ENCODE results near the gene C1orf116.

- no peak for TF ChIP-seq YY1 (IDR thresholded peaks at IDR 0.05; ENCODE audit: low read depth)
- no peak for TF ChIP-seq FOXM1 (IDR thresholded peaks at IDR 0.05; ENCODE audit: borderline replicate concordance, low read depth)
- TF ChIP-seq CREB1 (IDR thresholded peaks at IDR 0.05; ENCODE audit: low read depth), result no peak
- TF ChIP-seq, protein P1, sequence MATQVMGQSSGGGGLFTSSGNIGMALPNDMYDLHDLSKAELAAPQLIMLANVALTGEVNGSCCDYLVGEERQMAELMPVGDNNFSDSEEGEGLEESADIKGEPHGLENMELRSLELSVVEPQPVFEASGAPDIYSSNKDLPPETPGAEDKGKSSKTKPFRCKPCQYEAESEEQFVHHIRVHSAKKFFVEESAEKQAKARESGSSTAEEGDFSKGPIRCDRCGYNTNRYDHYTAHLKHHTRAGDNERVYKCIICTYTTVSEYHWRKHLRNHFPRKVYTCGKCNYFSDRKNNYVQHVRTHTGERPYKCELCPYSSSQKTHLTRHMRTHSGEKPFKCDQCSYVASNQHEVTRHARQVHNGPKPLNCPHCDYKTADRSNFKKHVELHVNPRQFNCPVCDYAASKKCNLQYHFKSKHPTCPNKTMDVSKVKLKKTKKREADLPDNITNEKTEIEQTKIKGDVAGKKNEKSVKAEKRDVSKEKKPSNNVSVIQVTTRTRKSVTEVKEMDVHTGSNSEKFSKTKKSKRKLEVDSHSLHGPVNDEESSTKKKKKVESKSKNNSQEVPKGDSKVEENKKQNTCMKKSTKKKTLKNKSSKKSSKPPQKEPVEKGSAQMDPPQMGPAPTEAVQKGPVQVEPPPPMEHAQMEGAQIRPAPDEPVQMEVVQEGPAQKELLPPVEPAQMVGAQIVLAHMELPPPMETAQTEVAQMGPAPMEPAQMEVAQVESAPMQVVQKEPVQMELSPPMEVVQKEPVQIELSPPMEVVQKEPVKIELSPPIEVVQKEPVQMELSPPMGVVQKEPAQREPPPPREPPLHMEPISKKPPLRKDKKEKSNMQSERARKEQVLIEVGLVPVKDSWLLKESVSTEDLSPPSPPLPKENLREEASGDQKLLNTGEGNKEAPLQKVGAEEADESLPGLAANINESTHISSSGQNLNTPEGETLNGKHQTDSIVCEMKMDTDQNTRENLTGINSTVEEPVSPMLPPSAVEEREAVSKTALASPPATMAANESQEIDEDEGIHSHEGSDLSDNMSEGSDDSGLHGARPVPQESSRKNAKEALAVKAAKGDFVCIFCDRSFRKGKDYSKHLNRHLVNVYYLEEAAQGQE (IDR thresholded peaks at IDR 0.05; ENCODE audit: low read depth), result no peak
- TF ChIP-seq EP300 (IDR thresholded peaks at IDR 0.05; ENCODE audit: borderline replicate concordance), result no peak
- TF ChIP-seq TAF1 (IDR thresholded peaks at IDR 0.05; ENCODE audit: low read depth), result no peak
- no peak for TF ChIP-seq TEAD4 (IDR thresholded peaks at IDR 0.05)
- TF ChIP-seq ZBTB7A (IDR thresholded peaks at IDR 0.05; ENCODE audit: low read depth), result no peak
- no peak for TF ChIP-seq CEBPB (IDR thresholded peaks at IDR 0.05)
- TF ChIP-seq MAX (IDR thresholded peaks at IDR 0.05), result no peak
- no peak for TF ChIP-seq TCF12 (IDR thresholded peaks at IDR 0.05; ENCODE audit: low read depth)
Measured at GRCh38 chr1:207071426-207071825, 38.9 kb upstream of the C1orf116 start.

Measured in Ishikawa (cell line).